ENCODE results near the gene ANKRD29. TPM values are rescaled to one million over a fixed set of nuclear protein-coding genes. Genes with fewer than 3 reads are reported as not detected.

The ANKRD29 gene
- total and polyA plus RNA-seq, 2 of the 4 experiments (the other 2 are of a cell fraction), result 0.18 to 0.31 TPM

DNA sequence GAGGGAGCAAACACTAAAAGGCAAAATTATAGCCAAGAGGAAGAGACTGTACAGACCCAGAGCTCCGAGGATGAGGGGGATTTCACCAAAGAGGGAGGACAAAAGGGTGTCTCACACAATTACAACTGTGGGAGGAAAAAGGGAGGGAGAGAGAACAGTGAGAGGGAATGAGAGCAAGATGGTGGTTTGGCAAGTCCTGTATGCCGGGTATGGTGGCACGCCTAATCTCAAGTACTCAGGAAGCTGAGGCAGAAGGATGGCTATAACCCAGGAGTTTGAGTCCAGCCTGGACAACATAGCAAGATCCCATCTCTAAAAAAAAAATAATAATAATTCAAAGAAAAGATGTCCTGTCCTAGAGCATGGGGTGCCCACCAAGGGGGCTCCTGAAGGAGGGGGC, 110.7 kb downstream of the ANKRD29 start:
- H2AK5ac ChIP-seq (ENCODE audit: low read depth, low read length), result no peak overlapping the region
- ChIA-PET CTCF (interaction anchor here (1.0 kb wide), 1 partner anchor 12 kb away, joined by 3 read pairs; no protein-coding TSS in a partner anchor), POLR2A (ENCODE audit: unreplicated experiment) (no interaction called here)
- BruUV-seq (replicated peaks), result no TSS peak
- H3K9me1 ChIP-seq (ENCODE audit: insufficient read depth, low read length), result 0 out of 2 replicates have a peak, but pooled peaks cover 3% of the 10 kb centered on the region
- no peak overlapping the region for H2BK5ac ChIP-seq (ENCODE audit: low read depth, low read length, poor library complexity, severe bottlenecking)
- no peak overlapping the region for H4K5ac ChIP-seq (ENCODE audit: low read depth, low read length)
- H3K56ac ChIP-seq (ENCODE audit: extremely low read depth, insufficient read depth, low read length), result no peak overlapping the region
- H2AFZ ChIP-seq (replicated peaks; ENCODE audit: low read length, poor library complexity), result no peak overlapping the region
- H3K23ac ChIP-seq (ENCODE audit: low read depth, low read length), result no peak overlapping the region
- no peak overlapping the region for H3K9ac ChIP-seq (ENCODE audit: low read depth, low read length)
- no peak overlapping the region for H4K8ac ChIP-seq (ENCODE audit: low read depth in 2 of 2, low read length in 2 of 2)
- H2AK9ac ChIP-seq (replicated peaks; ENCODE audit: low read depth, low read length, poor library complexity), result no peak overlapping the region
- H3K4ac ChIP-seq (ENCODE audit: low read depth, low read length), result no peak overlapping the region
- H2BK15ac ChIP-seq (ENCODE audit: low read depth, low read length), result no peak overlapping the region
- no peaks in the 10 kb centered on the region for H3K4me1 ChIP-seq (ENCODE audit: control insufficient read depth, insufficient read depth, low read length)
- H3K36me3 ChIP-seq (ENCODE audit: control insufficient read depth, insufficient read depth, low read length), result peaks cover 51% of the 10 kb centered on the region
- ATAC-seq (ENCODE audit: low read depth) (no peak), DNase-seq (no peak)
- H3K9me3 ChIP-seq (ENCODE audit: control insufficient read depth, insufficient read depth, low read length), result no peaks in the 10 kb centered on the region
- H3K4me3 ChIP-seq (ENCODE audit: insufficient read depth, low read depth, low read length), result no peak overlapping the region
- no peak for TF ChIP-seq NFE2L2 (IDR thresholded peaks at IDR 0.05; ENCODE audit: low read depth, low read length)
- no peak overlapping the region for H3K4me2 ChIP-seq (ENCODE audit: low read depth, low read length)
- no peak overlapping the region for H2BK120ac ChIP-seq (ENCODE audit: low read depth, low read length)
- H4K91ac ChIP-seq (ENCODE audit: insufficient read depth, low read depth, low read length), result no peak overlapping the region
- H3K79me1 ChIP-seq (ENCODE audit: low read depth in 1 of 2, low read length in 2 of 2), result peaks cover 0 to 3% of the 10 kb centered on the region in 2 experiments; a peak in 1 of 4 replicates
- intact Hi-C loops (cut with micrococcal nuclease) (no loop called here), dilution Hi-C loops (cut with HindIII; ENCODE audit: low sequenced_read_pairs, unreplicated experiment) (no loop called here), in situ Hi-C loops (cut with MboI; ENCODE audit: low sequenced_read_pairs) (no loop called here)
- no peak overlapping the region for H3K27ac ChIP-seq (ENCODE audit: insufficient read depth, low read length)
- no peak overlapping the region for H2BK20ac ChIP-seq (ENCODE audit: low read depth, low read length)
- H4K20me1 ChIP-seq (ENCODE audit: insufficient read depth, low read length), result no peaks in the 10 kb centered on the region
- WGBS, 2 experiments (ENCODE audit: extremely low coverage in 2 of 2, insufficient read length in 1 of 2), result 100% methylated on average over 1 of the region's 3 CpGs; no CpG with 5 or more reads in 1 of the 2 experiments
- no peak overlapping the region for H3K14ac ChIP-seq (replicated peaks; ENCODE audit: low read depth, low read length)
- H3K18ac ChIP-seq (ENCODE audit: low read depth, low read length), result no peak overlapping the region
- no peaks in the 10 kb centered on the region for H3K27me3 ChIP-seq (ENCODE audit: control insufficient read depth, insufficient read depth, low read length)

All from IMR-90 (cell line).